Caco-2 (cell line): ENCODE results near the gene ARFGAP1. TPM values are rescaled to one million over a fixed set of nuclear protein-coding genes. Genes with fewer than 3 reads are reported as not detected.
A peak's percentile ranks its signal among the peaks of the same experiment; 100 is the strongest.
"Not testable (repeated sequence)": the region's sequence is repeated elsewhere in the genome, so short reads cannot be mapped to it uniquely, and the experiment has no call there.

ENCODE experiments used
- BruUV-seq: library from RNA; stranded (reverse); fragments of 400-500 nt; replicated peaks from 2 replicates; lab custom pipeline; 2021; lab: Mats Ljungman, UMichigan
- CTCF ChIA-PET: fragments of 300-600 bp; sonication (Branson Sonifier 250); formaldehyde crosslinking; loops from one replicate; lab custom pipeline; 2022; ENCODE audit warnings: antibody characterized with exemption; lab: Charles Lee
- POLR2A ChIA-PET: fragments of 300-600 bp; sonication (Branson Sonifier 250); formaldehyde crosslinking; loops from one replicate; lab custom pipeline; 2022; ENCODE audit warnings: antibody characterized with exemption; lab: Charles Lee
- DNase-seq, 2 experiments: peaks; one replicate each; pipeline versions ENCODE4 v3.0.0 to v3.0.0-alpha.2; 2020 to 2022
- H3K27me3 ChIP-seq: replicated peaks from 2 replicates; pipeline ENCODE4 v1.6.0; 2011; ENCODE audit warnings: low read length; ENCODE audit not compliant: control insufficient read depth, insufficient read depth
- H3K36me3 ChIP-seq: 2 replicates; pipeline ENCODE4 v1.5.1; 2011; ENCODE audit warnings: low read length; ENCODE audit not compliant: control insufficient read depth, insufficient read depth
- H3K4me1 ChIP-seq: fragments of 250-450 bp; sonication (Bioruptor Pico); 2 replicates; pipeline ENCODE4 v1.5.1; 2020; ENCODE audit warnings: mild to moderate bottlenecking
- H3K4me3 ChIP-seq: 2 replicates; pipeline ENCODE4 v1.5.1; 2011; ENCODE audit warnings: low read depth, mild to moderate bottlenecking, control low read depth, low read length
- H3K9me3 ChIP-seq: fragments of 250-450 bp; sonication (Bioruptor Pico); 2 replicates; pipeline ENCODE4 v1.5.1; 2020; ENCODE audit warnings: mild to moderate bottlenecking, moderate library complexity
- H3K27ac Mint-ChIP-seq: one replicate; pipeline ENCODE4 v1.8.0; 2022; ENCODE audit warnings: mixed read lengths; ENCODE audit not compliant: unreplicated experiment
- H3K27me3 Mint-ChIP-seq: one replicate; pipeline ENCODE4 v1.8.0; 2022; ENCODE audit warnings: mixed read lengths; ENCODE audit not compliant: insufficient read depth, unreplicated experiment
- H3K36me3 Mint-ChIP-seq: one replicate; pipeline ENCODE4 v1.8.0; 2022; ENCODE audit warnings: mild to moderate bottlenecking, mixed read lengths; ENCODE audit not compliant: insufficient read depth, unreplicated experiment
- H3K4me1 Mint-ChIP-seq: one replicate; pipeline ENCODE4 v1.8.0; 2022; ENCODE audit warnings: low read depth, mixed read lengths; ENCODE audit not compliant: unreplicated experiment
- H3K4me3 Mint-ChIP-seq: one replicate; pipeline ENCODE4 v1.8.0; 2022; ENCODE audit warnings: mild to moderate bottlenecking, moderate library complexity, mixed read lengths; ENCODE audit not compliant: unreplicated experiment
- H3K9me3 Mint-ChIP-seq: one replicate; pipeline ENCODE4 v1.8.0; 2022; ENCODE audit warnings: mixed read lengths; ENCODE audit not compliant: unreplicated experiment
- intact Hi-C: fragments of 100-400 bp; cut with micrococcal nuclease; formaldehyde crosslinking; loops from one replicate; pipeline ENCODE4 v1.10.0; 2022; ENCODE audit not compliant: unreplicated experiment
- total RNA-seq: library from RNA; stranded (reverse); gene quantifications from 2 replicates; pipeline ENCODE4 v1.2.3, GENCODE V29; 2022
- TF ChIP-seq, protein P1 (sequence below), 2 experiments: fragments of 200-600 bp in 1 of 2; IDR thresholded peaks; 1 replicate in 1 of 2; 2 replicates in 1 of 2; pipeline versions ENCODE4 v1.5.1 to v1.8.0; 2011 to 2022; ENCODE audit warnings: antibody characterized with exemption in 1 of 2, control low read depth in 1 of 2, inconsistent platforms in 1 of 2, low read depth in 1 of 2, low read length in 1 of 2, mild to moderate bottlenecking in 1 of 2, moderate library complexity in 1 of 2; ENCODE audit not compliant: insufficient read depth in 1 of 2, severe bottlenecking in 1 of 2, unreplicated experiment in 1 of 2

The ARFGAP1 gene
- total RNA-seq, 1 experiment from 2014 or later = 275 TPM

DNA sequence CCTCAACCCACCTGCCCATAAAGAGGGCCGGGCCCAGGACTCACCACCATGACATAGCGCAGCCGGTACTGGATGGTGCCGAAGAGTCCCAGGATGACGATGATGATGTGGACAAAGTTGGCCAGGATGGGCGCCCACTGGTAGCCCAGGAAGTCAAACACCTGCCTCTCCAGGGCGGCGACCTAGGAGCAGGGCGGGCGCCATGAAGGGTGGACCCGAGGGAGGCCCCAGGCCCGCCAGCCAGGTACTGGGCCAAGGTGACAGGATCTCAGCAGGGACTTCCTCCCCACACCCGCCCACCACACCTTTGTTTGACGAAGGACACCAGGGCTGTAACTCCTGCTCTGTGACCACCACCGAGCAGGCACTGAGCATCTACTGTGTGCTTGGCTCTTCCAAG lies 22.7 kb upstream of the ARFGAP1 start:
- H3K4me3 ChIP-seq = no peak overlapping the region
- Mint-ChIP-seq H3K27me3 (no peaks in the 10 kb centered on the region), H3K9me3 (no peaks in the 10 kb centered on the region), H3K36me3 (peaks cover 9% of the 10 kb centered on the region), H3K4me3 (no peak overlapping the region), H3K27ac (peak overlapping the region; percentile 1), H3K4me1 (peaks cover 26% of the 10 kb centered on the region)
- CTCF ChIA-PET = interaction anchor here (1.9 kb wide), 1 partner anchor 27 kb away, joined by 19 read pairs; no protein-coding TSS in a partner anchor
- H3K4me1 ChIP-seq = peaks cover 43% of the 10 kb centered on the region
- TF ChIP-seq, protein P1, sequence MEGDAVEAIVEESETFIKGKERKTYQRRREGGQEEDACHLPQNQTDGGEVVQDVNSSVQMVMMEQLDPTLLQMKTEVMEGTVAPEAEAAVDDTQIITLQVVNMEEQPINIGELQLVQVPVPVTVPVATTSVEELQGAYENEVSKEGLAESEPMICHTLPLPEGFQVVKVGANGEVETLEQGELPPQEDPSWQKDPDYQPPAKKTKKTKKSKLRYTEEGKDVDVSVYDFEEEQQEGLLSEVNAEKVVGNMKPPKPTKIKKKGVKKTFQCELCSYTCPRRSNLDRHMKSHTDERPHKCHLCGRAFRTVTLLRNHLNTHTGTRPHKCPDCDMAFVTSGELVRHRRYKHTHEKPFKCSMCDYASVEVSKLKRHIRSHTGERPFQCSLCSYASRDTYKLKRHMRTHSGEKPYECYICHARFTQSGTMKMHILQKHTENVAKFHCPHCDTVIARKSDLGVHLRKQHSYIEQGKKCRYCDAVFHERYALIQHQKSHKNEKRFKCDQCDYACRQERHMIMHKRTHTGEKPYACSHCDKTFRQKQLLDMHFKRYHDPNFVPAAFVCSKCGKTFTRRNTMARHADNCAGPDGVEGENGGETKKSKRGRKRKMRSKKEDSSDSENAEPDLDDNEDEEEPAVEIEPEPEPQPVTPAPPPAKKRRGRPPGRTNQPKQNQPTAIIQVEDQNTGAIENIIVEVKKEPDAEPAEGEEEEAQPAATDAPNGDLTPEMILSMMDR (IDR thresholded peaks at IDR 0.05; ENCODE audit: insufficient read depth in 1 of 2, low read depth in 1 of 2, low read length in 1 of 2, severe bottlenecking in 1 of 2, unreplicated experiment in 1 of 2) = no peak
- H3K9me3 ChIP-seq = no peaks in the 10 kb centered on the region
- H3K27me3 ChIP-seq = no peaks in the 10 kb centered on the region
- intact Hi-C loops = loop anchor here (2.0 kb wide), 1 partner anchor 23 kb away; the partner anchor contains the start of gene ARFGAP1
- no peaks in the 10 kb centered on the region for H3K36me3 ChIP-seq
- POLR2A ChIA-PET = no interaction called here
- DNase-seq = no peak
- BruUV-seq = no TSS peak

DNA sequence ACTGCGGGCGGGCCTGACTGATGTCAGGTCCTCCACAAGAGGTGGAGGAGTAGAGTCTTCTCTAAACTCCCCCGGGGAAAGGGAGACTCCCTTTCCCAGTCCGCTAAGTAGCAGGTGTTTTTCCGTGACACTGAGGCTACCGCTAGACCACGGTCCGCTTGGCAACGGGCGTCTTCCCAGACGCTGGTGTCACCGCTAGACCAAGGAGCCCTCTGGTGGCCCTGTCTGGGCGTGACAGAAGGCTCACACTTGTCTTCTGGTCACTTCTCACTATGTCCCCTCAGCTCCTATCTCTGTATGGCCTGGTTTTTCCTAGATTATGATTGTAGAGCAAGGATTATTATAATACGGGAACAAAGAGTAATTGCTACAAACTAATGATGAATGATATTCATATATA lies 21.3 kb upstream of the ARFGAP1 start:
- H3K9me3 Mint-ChIP-seq, H3K27me3 Mint-ChIP-seq, BruUV-seq, H3K36me3 ChIP-seq, H3K36me3 Mint-ChIP-seq, H3K27me3 ChIP-seq, H3K9me3 ChIP-seq, POLR2A ChIA-PET, H3K4me3 ChIP-seq, H3K4me3 Mint-ChIP-seq: not testable (repeated sequence)
- intact Hi-C loops = loop anchor here (1.0 to 2.0 kb wide), 2 partner anchors 21 to 28 kb away; partner anchors contain the start of gene ARFGAP1
- CTCF ChIA-PET = interaction anchor here (0.6 to 3.2 kb wide), 4 partner anchors 17 to 376 kb away, joined by 3 to 23 read pairs (median 9); no protein-coding TSS in a partner anchor
- peaks cover 58% of the 10 kb centered on the region for H3K4me1 ChIP-seq
- DNase-seq = peak; percentile 78
- TF ChIP-seq, protein P1 (IDR thresholded peaks at IDR 0.05; ENCODE audit: insufficient read depth in 1 of 2, low read depth in 1 of 2, low read length in 1 of 2, severe bottlenecking in 1 of 2, unreplicated experiment in 1 of 2) = peak; percentile 35 to 69
- Mint-ChIP-seq H3K4me1 (peaks cover 41% of the 10 kb centered on the region), H3K27ac (peak overlapping the region; percentile 5)

GRCh38 chr20:63252284-63252711 lies 20.3 kb upstream of the ARFGAP1 start:
- no peaks in the 10 kb centered on the region for H3K27me3 Mint-ChIP-seq
- intact Hi-C loops = no loop called here
- Histone ChIP-seq H3K9me3 (no peaks in the 10 kb centered on the region), H3K4me3 (no peak overlapping the region), H3K4me1 (peaks cover 59% of the 10 kb centered on the region), H3K36me3 (no peaks in the 10 kb centered on the region), H3K27me3 (no peaks in the 10 kb centered on the region)
- no peaks in the 10 kb centered on the region for H3K9me3 Mint-ChIP-seq
- TF ChIP-seq, protein P1 (IDR thresholded peaks at IDR 0.05; ENCODE audit: insufficient read depth in 1 of 2, low read depth in 1 of 2, low read length in 1 of 2, severe bottlenecking in 1 of 2, unreplicated experiment in 1 of 2) = no peak
- no TSS peak for BruUV-seq
- POLR2A ChIA-PET = no interaction called here
- peaks cover 48% of the 10 kb centered on the region for H3K4me1 Mint-ChIP-seq
- CTCF ChIA-PET = interaction anchor here (2.9 to 3.2 kb wide), 2 partner anchors 18 to 29 kb away, joined by 10 to 23 read pairs; no protein-coding TSS in a partner anchor
- H3K27ac Mint-ChIP-seq = no peak overlapping the region
- H3K4me3 Mint-ChIP-seq = no peak overlapping the region
- peaks cover 9% of the 10 kb centered on the region for H3K36me3 Mint-ChIP-seq
- DNase-seq = no peak
